ENCODE measurements around the gene MAGI1.

GRCh38 chr3:65729973-65730372, 308.7 kb downstream of the MAGI1 start:
- no peak for TF ChIP-seq GATA3 (IDR thresholded peaks at IDR 0.05; ENCODE audit: low read depth, low read length)
- no peak for TF ChIP-seq GATA2 (IDR thresholded peaks at IDR 0.05; ENCODE audit: low read depth, low read length)

Measured in SH-SY5Y (cell line).